Activated T-cell treated with anti-CD3 and anti-CD28 coated beads for 4 hours (primary cell): ENCODE results near the gene SHKBP1.
"Not testable (repeated sequence)": the region's sequence is repeated elsewhere in the genome, so short reads cannot be mapped to it uniquely, and the experiment has no call there.

ENCODE experiments used
- DNase-seq: peaks from one replicate; pipeline ENCODE4 v3.0.0-alpha.2; 2020

Gene SHKBP1

GRCh38 chr19:40586611-40587010, 9.9 kb downstream of the SHKBP1 start:
- no peak for DNase-seq

- DNase-seq, result no peak
Observed at GRCh38 chr19:40588110-40588854, 11.6 kb downstream of the SHKBP1 start.

GRCh38 chr19:40588926-40589569, 12.4 kb downstream of the SHKBP1 start:
- no peak for DNase-seq

- DNase-seq, result no peak
Observed at GRCh38 chr19:40589591-40590429, 13.1 kb downstream of the SHKBP1 start.

DNA sequence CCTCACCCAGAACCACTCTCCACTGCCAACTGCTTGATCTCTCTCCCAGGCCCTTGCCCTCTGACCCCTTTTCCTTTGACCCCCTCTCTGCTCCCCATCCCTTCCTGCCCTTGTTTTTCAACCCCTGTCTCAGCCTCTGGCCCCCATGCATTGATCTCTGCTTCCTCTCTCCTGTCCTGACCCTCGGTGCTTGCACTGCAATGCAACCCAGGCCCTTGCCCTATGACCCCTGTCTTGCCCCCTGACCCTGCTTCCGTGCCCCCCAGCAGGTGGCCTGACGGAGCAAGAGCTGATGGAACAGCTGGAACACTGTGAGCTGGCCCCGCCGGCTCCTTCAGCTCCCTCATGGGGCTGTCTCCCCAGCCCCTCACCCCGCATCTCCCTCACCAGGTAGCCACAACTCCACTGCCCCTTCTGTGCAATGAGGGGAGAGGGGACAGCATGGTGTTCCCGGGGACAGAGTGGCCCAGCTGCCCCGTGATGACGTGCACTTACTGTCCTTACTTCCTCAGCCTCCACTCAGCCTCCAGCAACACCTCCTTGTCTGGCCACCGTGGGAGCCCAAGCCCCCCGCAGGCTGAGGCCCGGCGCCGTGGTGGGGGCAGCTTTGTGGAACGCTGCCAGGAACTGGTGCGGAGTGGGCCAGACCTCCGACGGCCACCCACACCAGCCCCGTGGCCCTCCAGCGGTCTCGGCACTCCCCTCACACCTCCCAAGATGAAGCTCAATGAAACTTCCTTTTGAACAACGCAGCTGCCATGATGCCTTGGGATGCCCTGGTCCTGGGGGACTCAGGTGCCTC, 14.0 kb downstream of the SHKBP1 start:
- no peak for DNase-seq

DNA sequence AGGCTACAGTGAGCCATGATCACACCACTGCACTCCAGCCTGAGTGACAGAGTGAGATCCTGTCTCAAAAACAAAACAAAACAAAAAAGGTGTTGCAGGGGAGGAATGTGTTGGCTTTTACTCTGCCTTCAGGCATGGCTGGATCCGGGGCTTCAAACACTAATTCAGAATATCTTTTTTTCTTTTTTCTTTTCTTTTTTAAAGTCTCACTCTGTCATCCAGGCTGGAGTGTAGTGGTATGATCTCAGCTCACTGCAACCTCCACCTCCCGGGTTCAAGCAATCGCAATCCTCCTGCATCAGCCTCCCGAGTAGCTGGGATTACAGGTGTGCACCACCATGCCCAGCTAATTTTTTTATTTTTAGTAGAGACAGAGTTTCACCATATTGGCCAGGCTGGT, 15.1 kb downstream of the SHKBP1 start:
- DNase-seq, result not testable (repeated sequence)

DNA sequence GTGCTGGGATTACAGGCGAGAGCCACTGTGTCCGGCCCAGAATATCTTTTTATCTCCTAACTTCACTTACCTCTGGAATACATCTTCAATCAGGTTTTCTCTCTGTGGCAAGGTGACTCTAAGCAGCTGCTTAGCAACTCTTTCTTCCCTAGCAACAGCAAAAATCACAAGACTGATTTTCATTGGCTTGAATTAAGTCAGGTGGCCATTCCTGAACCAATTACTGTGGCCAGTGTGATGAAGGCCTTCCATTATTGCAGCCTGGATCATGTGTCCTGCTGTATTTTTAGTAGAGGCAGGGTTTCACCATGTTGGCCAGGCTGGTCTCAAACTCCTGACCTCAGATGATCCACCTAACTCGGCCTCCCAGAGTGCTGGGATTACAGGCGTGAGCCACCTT, 15.5 kb downstream of the SHKBP1 start:
- no peak for DNase-seq

DNA sequence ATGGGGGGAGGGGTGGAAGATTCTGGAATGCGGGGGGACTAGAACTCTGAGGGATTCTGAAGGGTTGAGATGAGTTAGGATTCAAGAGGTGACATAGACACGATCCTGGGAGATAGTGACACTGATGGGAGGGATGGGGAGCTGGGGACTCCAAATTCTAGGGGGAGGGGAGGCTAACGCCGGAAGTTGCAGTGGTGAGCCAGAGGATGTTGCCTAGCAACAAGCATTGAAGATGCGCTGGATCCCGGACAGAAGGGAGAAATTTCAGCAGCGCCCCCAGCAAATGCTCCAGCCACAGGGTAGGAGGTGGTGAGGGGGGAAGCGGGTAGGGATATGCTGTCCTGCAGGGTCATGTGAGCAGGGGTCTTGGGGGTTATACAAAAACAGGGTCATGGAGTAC, 17.6 kb downstream of the SHKBP1 start:
- no peak for DNase-seq

- DNase-seq, result no peak
Observed at GRCh38 chr19:40594657-40595091, 18.0 kb downstream of the SHKBP1 start.

GRCh38 chr19:40596608-40597328, 20.1 kb downstream of the SHKBP1 start:
- DNase-seq, result no peak

DNA sequence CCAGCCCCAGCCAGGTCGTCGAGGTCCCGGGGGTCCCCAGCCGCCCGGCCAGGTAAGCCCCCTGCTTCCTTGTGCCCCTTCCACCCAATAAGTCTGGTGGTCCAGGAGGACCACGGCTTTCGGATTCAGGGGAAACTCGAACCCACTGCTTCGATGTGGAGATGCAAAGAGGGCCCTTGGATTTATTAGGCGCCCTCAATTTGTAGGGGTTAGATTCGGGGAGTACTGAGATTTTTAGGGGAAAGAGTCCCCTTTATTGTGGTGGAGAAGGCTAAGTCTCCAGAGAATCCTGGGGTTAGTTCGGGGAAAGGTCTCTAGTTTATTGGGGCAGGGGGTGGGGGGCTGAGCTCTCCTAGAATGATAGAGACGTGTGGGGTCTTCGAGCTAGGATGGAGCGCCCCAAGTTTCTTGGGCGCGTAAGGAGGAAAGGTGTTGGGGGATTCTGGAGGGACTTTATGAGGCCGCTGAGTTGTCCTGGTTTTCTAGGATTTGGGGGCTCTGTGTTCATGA, 20.7 kb downstream of the SHKBP1 start:
- DNase-seq, result no peak

DNA sequence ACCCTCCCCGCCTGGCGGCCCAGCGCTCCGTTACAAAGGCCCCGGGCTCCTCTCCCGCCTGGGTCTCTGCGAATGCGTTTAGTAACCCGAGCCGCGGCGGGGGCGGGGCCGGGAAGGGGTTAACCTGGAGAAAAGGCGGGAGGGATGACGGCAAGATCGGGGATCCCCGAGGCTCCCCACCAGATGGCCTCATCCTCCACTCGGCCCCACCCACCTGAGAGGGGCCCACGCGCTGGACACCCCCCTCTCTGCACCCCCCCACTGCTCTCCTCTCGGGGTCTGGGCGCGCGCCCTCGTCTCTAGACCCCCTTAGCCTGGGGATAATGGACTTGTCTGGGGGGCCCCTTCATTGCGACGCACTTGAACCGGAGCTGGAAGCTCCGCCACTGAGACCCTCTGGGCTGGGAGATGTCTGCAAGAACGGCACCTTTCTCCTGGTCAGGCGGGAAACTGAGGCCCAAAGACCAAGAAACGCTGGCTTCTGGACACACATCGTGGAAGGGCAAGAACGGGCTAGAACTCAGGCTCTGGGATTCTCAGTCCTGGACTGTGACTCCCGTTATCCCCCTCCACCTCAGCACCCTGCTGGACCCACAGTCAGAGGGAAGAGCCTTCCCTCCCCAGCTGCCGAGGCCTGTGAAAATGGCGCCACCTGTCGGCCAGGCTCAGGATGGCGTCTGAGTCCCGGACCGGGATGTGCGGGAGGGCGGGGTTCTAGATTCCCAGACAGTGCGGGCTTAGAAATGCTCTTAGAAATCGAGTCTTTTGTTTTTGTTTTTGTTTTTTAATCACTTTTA, 21.6 kb downstream of the SHKBP1 start:
- peak; percentile 79 for DNase-seq

GRCh38 chr19:40598918-40599307, 22.2 kb downstream of the SHKBP1 start:
- no peak for DNase-seq

DNA sequence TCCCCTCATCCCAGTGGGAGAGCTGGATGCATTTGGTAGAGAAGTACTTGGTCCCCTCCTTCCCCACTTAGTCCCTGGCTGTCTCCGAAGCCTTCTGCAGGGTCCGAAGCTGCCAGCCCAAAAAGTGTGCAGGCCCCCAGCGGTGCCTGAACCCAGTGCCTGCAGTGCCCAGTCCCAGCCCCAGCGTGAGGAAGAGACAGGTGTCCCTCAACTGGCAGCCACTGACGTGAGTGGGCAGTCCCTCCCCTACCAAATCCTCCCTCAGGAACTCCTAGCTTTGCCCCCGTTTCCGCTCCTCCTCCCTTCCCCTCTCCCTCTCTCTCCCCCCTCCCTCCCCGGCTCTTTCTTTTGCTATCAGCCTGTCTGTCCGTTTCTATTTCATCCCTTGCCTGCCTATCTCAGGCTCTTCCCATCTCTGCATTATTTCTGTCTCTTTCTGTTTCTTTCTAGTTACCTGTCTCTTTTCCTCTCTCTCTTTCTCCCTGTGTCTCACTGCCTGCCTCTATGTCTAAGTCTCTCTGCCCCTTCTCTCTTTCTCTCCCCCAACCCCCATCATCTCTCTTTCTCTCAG, 22.7 kb downstream of the SHKBP1 start:
- no peak for DNase-seq

- no peak for DNase-seq
Observed at GRCh38 chr19:40599902-40600569, 23.4 kb downstream of the SHKBP1 start.

DNA sequence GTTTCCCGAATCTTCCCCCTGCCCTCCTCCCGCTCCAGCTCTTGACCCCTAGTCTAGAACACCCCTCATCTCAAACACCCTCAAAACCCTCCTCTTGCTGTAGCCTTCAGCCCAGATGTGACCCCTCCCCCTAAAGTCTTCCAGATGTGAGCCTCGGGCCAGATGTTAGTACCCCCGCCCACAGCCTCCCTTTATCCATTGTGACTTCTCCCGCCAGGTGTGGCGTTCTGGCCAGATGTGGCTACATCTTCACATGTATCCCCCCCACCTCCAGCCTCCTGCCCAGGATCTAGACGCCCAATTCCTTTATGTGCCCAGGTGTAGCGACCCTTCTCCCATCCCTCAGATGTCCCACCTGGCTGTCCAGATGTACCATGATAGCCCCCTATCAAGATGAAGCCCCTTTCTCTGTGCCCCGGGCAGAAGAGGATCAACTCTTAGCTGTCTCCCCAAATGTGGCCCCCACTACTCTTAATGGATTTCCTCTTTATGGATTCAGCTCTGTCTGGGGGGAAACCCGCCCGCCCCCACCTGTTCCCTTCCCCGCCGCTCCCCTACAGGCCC, 24.0 kb downstream of the SHKBP1 start:
- DNase-seq, result no peak

DNA sequence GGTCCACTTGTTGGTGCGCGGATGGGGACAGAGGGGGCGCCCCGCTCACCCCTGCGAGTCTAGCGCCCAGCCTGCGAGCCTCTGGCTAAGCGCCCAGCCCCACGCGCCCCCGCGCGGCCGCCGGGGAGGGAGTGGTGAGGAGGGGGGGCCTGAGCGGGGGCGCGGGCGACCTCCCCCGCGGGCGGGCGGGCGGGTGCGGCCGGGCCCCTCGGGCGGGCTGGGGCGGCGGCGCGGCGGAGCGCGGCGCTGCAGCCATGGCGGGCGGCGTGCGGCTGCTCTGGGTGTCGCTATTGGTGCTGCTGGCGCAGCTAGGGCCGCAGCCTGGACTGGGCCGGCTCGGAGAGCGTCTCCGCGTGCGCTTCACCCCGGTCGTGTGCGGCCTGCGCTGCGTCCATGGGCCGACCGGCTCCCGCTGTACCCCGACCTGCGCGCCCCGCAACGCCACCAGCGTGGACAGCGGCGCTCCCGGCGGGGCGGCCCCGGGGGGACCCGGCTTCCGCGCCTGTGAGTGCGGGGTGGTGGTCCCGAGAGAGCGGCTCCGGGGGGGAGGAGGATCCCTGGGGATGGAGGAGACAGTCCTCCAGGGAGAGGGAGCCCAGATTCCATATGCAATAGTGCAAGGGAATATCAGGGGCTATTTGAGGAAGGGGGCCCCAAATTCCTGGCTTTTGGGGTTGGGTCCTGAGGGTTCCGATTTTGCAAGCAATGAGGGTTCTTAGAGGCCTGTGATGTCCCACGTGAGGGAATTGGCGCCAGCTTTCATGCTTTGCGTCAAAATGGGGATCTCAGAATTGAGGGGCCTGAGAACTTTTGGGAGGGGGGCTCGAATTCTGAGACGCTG, 24.7 kb downstream of the SHKBP1 start, which contains the start of gene LTBP4:
LTBP4 (plus strand) TSS at position 236 of the 841 bp plus-strand sequence; CDS start at position 255, 19 bp downstream.
- no peak for DNase-seq

DNA sequence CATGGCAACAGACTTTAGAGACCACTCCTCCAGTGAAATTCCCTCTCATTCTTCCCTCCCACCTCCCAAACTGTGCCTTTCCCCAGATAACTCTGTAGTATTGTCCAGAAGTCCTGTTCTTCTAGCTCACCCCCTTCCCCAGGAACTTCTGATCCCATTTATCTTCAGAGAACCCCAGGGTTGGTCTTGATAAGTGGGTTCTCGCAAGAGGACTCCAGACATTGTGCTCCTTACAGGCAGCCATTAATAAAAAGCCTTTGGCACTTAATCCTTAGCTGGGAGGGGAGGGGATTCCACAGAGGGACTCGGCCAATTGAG, 26.4 kb downstream of the SHKBP1 start:
- no peak for DNase-seq
